Natural killer cell treated with Interleukin-12 subunit alpha and Interleukin-12 subunit beta and Interleukin-15 and Interleukin-18, amount 100 ng/mL, for 72 hours (primary cell): Measurements from ENCODE around the gene PAXIP1. TPM values are rescaled to one million over a fixed set of nuclear protein-coding genes. Genes with fewer than 3 reads are reported as not detected.

Experiments used
- ATAC-seq, 2 donors: fragments of 150-1000 bp; cut with Tn5 transposase in 1 of 2; sonication (Bioruptor Pico), chemical (Tn5 transposase) in 1 of 2; 2 replicates each; pipeline ENCODE4 v1.10.0; 2021
- DNase-seq: peaks from one replicate; pipeline ENCODE4 v3.0.0; 2022; ENCODE audit warnings: low spot score
- H3K27ac Mint-ChIP-seq, 2 donors: 1 replicate in 1 of 2; 2 replicates in 1 of 2; pipeline ENCODE4 v1.8.0; 2022; ENCODE audit warnings: mixed read lengths in 2 of 2, mild to moderate bottlenecking in 1 of 2, moderate library complexity in 1 of 2
- H3K27me3 Mint-ChIP-seq, 2 donors: 1 replicate in 1 of 2; 2 replicates in 1 of 2; pipeline ENCODE4 v1.8.0; 2022; ENCODE audit warnings: mixed read lengths in 2 of 2
- H3K36me3 Mint-ChIP-seq: one replicate; pipeline ENCODE4 v1.8.0; 2022; ENCODE audit warnings: mixed read lengths
- H3K4me1 Mint-ChIP-seq, 2 donors: 1 replicate in 1 of 2; 2 replicates in 1 of 2; pipeline ENCODE4 v1.8.0; 2022; ENCODE audit warnings: low read depth in 2 of 2, mixed read lengths in 2 of 2, mild to moderate bottlenecking in 1 of 2
- H3K4me3 Mint-ChIP-seq: one replicate; pipeline ENCODE4 v1.8.0; 2022; ENCODE audit warnings: mixed read lengths
- H3K9me3 Mint-ChIP-seq: 2 replicates; pipeline ENCODE4 v1.8.0; 2022; ENCODE audit warnings: mixed read lengths
- total RNA-seq, 2 donors: library from RNA; stranded (reverse); gene quantifications; one replicate each; pipeline ENCODE4 v1.2.3, GENCODE V29; 2022

The PAXIP1 gene
- total RNA-seq, 2 donors from 2014 or later, result 19.3 to 33.4 TPM

- peak; percentile 88 for DNase-seq
- no peaks in the 10 kb centered on the region for H3K27me3 Mint-ChIP-seq
- H3K4me1 Mint-ChIP-seq, result peaks cover 0 to 10% of the 10 kb centered on the region in 2 donors
- ATAC-seq, result peak; percentile 90 to 95
- H3K27ac Mint-ChIP-seq, result peak overlapping the region; percentile 78 to 84
- peak overlapping the region; percentile 90 for H3K4me3 Mint-ChIP-seq
- H3K36me3 Mint-ChIP-seq, result no peaks in the 10 kb centered on the region
- H3K9me3 Mint-ChIP-seq, result no peaks in the 10 kb centered on the region
Measured at GRCh38 chr7:155003376-155004214, 671 bp upstream of the PAXIP1 start.

- H3K27me3 Mint-ChIP-seq, result no peaks in the 10 kb centered on the region
- H3K4me1 Mint-ChIP-seq, result peaks cover 0 to 10% of the 10 kb centered on the region in 2 donors
- peak overlapping the region in 1 of 2 donors; percentile 89 for H3K27ac Mint-ChIP-seq
- peaks cover under 1% of the 10 kb centered on the region for H3K36me3 Mint-ChIP-seq
- ATAC-seq (peak; percentile 56 to 63), DNase-seq (peak; percentile 63)
- no peaks in the 10 kb centered on the region for H3K9me3 Mint-ChIP-seq
- H3K4me3 Mint-ChIP-seq, result peak overlapping the region; percentile 90
Measured at GRCh38 chr7:155002411-155003091, 373 bp downstream of the PAXIP1 start.

GRCh38 chr7:155001756-155002410 lies 1.0 kb downstream of the PAXIP1 start:
- H3K4me1 Mint-ChIP-seq, result peaks cover 0 to 10% of the 10 kb centered on the region in 2 donors
- H3K27me3 Mint-ChIP-seq, result no peaks in the 10 kb centered on the region
- no peak for DNase-seq
- H3K9me3 Mint-ChIP-seq, result no peaks in the 10 kb centered on the region
- H3K4me3 Mint-ChIP-seq, result peak overlapping the region; percentile 90
- no peak for ATAC-seq
- H3K27ac Mint-ChIP-seq, result peak overlapping the region in 1 of 2 donors; percentile 89
- peaks cover 7% of the 10 kb centered on the region for H3K36me3 Mint-ChIP-seq

GRCh38 chr7:155000795-155001194 lies 2.1 kb downstream of the PAXIP1 start:
- Mint-ChIP-seq H3K4me1 (peaks cover 0 to 10% of the 10 kb centered on the region in 2 donors), H3K27ac (no peak overlapping the region), H3K36me3 (peaks cover 11% of the 10 kb centered on the region), H3K4me3 (no peak overlapping the region), H3K27me3 (no peaks in the 10 kb centered on the region), H3K9me3 (no peaks in the 10 kb centered on the region)
- no peak for DNase-seq
- no peak for ATAC-seq

GRCh38 chr7:154998481-154998880 lies 4.4 kb downstream of the PAXIP1 start:
- no peaks in the 10 kb centered on the region for H3K27me3 Mint-ChIP-seq
- no peak for DNase-seq
- no peak for ATAC-seq
- H3K4me1 Mint-ChIP-seq, result peaks cover 0 to 10% of the 10 kb centered on the region in 2 donors
- no peak overlapping the region for H3K27ac Mint-ChIP-seq
- H3K4me3 Mint-ChIP-seq, result no peak overlapping the region
- H3K9me3 Mint-ChIP-seq, result no peaks in the 10 kb centered on the region
- H3K36me3 Mint-ChIP-seq, result peaks cover 11% of the 10 kb centered on the region

GRCh38 chr7:154997840-154998370 lies 5.0 kb downstream of the PAXIP1 start:
- Mint-ChIP-seq H3K4me1 (peaks cover 0 to 10% of the 10 kb centered on the region in 2 donors), H3K36me3 (peaks cover 11% of the 10 kb centered on the region), H3K27me3 (no peaks in the 10 kb centered on the region), H3K4me3 (no peak overlapping the region), H3K27ac (no peak overlapping the region), H3K9me3 (no peaks in the 10 kb centered on the region)
- DNase-seq (no peak), ATAC-seq (no peak)

- no peaks in the 10 kb centered on the region for H3K27me3 Mint-ChIP-seq
- no peak overlapping the region for H3K27ac Mint-ChIP-seq
- peaks cover 11% of the 10 kb centered on the region for H3K36me3 Mint-ChIP-seq
- peaks cover 0 to 7% of the 10 kb centered on the region in 2 donors for H3K4me1 Mint-ChIP-seq
- ATAC-seq, result no peak
- H3K4me3 Mint-ChIP-seq, result no peak overlapping the region
- H3K9me3 Mint-ChIP-seq, result no peaks in the 10 kb centered on the region
- DNase-seq, result no peak
Measured at GRCh38 chr7:154996756-154997155, 6.2 kb downstream of the PAXIP1 start.

DNA sequence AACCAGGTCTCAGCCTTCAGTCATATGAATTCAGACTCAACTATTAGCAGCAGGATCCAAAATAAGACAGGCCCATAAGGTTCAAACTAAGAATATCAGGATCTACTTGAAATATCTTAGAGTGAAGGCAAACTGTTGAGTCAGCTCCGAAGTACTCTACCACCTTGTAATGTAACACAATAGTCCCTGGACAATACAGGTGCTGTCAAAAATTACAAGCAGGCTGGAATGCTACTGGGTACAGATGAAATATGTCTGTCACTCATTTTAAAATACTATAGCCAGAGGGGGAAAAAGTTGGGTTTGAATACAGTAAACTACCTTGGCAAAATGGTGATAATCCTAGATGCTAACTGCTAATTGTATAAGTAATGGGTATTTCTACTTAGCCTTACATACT lies 6.8 kb downstream of the PAXIP1 start:
- Mint-ChIP-seq H3K27me3 (no peaks in the 10 kb centered on the region), H3K36me3 (peaks cover 11% of the 10 kb centered on the region), H3K4me1 (peaks cover 0 to 6% of the 10 kb centered on the region in 2 donors), H3K9me3 (no peaks in the 10 kb centered on the region), H3K27ac (no peak overlapping the region), H3K4me3 (no peak overlapping the region)
- no peak for ATAC-seq
- no peak for DNase-seq

DNA sequence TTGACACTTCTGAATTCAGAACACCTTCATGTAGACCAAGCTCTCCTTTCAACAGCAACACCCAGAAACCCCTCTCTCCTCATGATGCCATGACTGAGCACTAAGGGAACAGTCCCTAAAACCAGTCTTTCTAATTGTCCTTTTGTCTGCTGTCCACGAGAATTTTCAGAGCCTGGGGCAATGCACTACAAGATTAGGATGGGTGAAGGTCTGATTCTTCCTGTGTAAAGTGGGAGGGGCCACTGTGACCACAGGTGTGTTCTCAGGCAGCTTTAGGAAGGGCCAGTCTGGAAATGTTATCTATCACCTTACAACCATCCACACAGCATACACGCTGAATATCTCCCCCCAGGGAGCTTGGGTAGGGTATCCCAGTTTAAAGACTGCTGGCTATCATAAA lies 7.9 kb downstream of the PAXIP1 start:
- Mint-ChIP-seq H3K27ac (no peak overlapping the region), H3K4me1 (peaks cover 0 to 6% of the 10 kb centered on the region in 2 donors), H3K4me3 (no peak overlapping the region)

DNA sequence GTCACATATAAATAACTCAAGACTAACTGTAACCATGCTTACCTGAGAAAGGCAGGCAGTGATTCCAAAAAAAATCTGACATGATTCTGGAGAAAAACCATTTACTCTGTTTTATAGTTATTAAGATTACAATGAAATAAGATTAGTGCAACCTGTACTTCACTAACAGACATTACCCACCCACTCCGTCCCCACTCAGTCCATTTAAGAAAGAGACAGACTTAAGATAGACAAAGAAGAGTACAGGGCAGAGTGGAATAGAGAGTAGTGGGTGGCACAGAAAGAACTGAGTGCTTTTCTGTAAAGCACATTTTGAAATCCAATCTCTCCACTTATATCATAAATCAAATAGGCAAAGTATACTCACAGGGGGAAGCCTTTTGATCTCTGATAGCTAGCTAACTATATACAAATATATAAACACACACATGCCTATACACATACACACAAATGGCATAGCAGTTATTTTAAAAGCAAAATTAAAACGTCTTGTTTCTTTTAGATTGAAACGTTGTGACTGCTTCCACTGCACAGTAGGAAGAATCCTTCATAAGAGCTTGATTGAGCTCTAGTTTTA lies 11.9 kb downstream of the PAXIP1 start:
- Mint-ChIP-seq H3K36me3 (no peaks in the 10 kb centered on the region), H3K27me3 (no peaks in the 10 kb centered on the region), H3K27ac (no peak overlapping the region), H3K4me3 (no peak overlapping the region), H3K9me3 (no peaks in the 10 kb centered on the region), H3K4me1 (peaks cover 0 to 8% of the 10 kb centered on the region in 2 donors)
- ATAC-seq, result no peak
- no peak for DNase-seq

More for the DNA sequence above, 7.9 kb downstream of the PAXIP1 start:
- DNase-seq (no peak), ATAC-seq (no peak)
- peaks cover 11% of the 10 kb centered on the region for H3K36me3 Mint-ChIP-seq
- no peaks in the 10 kb centered on the region for H3K27me3 Mint-ChIP-seq
- no peaks in the 10 kb centered on the region for H3K9me3 Mint-ChIP-seq

GRCh38 chr7:154987571-154987970 lies 15.4 kb downstream of the PAXIP1 start:
- no peak overlapping the region for H3K4me3 Mint-ChIP-seq
- H3K36me3 Mint-ChIP-seq, result no peaks in the 10 kb centered on the region
- no peaks in the 10 kb centered on the region for H3K27me3 Mint-ChIP-seq
- H3K9me3 Mint-ChIP-seq, result no peaks in the 10 kb centered on the region
- no peak for ATAC-seq
- H3K4me1 Mint-ChIP-seq, result peaks cover 0 to 7% of the 10 kb centered on the region in 2 donors
- DNase-seq, result no peak
- H3K27ac Mint-ChIP-seq, result no peak overlapping the region

GRCh38 chr7:154986200-154986945 lies 16.6 kb downstream of the PAXIP1 start:
- peaks cover 0 to 7% of the 10 kb centered on the region in 2 donors for H3K4me1 Mint-ChIP-seq
- H3K4me3 Mint-ChIP-seq, result no peak overlapping the region
- no peaks in the 10 kb centered on the region for H3K27me3 Mint-ChIP-seq
- H3K36me3 Mint-ChIP-seq, result no peaks in the 10 kb centered on the region
- H3K9me3 Mint-ChIP-seq, result no peaks in the 10 kb centered on the region
- ATAC-seq (no peak), DNase-seq (no peak)
- no peak overlapping the region for H3K27ac Mint-ChIP-seq

GRCh38 chr7:154985230-154985629 lies 17.7 kb downstream of the PAXIP1 start:
- Mint-ChIP-seq H3K4me1 (peaks cover 0 to 7% of the 10 kb centered on the region in 2 donors), H3K36me3 (no peaks in the 10 kb centered on the region), H3K9me3 (no peaks in the 10 kb centered on the region), H3K27me3 (no peaks in the 10 kb centered on the region), H3K4me3 (no peak overlapping the region), H3K27ac (peak overlapping the region in 1 of 2 donors; percentile 13)
- no peak for DNase-seq
- ATAC-seq, result peak in 1 of 2 donors; percentile 31
